Glutamatergic neuron (in vitro differentiated cells): ENCODE data around the gene ALDH3B1. TPM values are rescaled to one million over a fixed set of nuclear protein-coding genes. Genes with fewer than 3 reads are reported as not detected.
A peak's percentile ranks its signal among the peaks of the same experiment; 100 is the strongest.

Experiments
- DNase-seq: peaks from one replicate; pipeline ENCODE4 v3.0.0; 2022
- H3K27ac Mint-ChIP-seq: one replicate; pipeline ENCODE4 v1.8.0; 2020; ENCODE audit warnings: mild to moderate bottlenecking, mixed read lengths, inconsistent platforms; ENCODE audit not compliant: unreplicated experiment
- H3K27me3 Mint-ChIP-seq: one replicate; pipeline ENCODE4 v1.8.0; 2020; ENCODE audit warnings: mild to moderate bottlenecking, moderate library complexity, mixed read lengths, inconsistent platforms; ENCODE audit not compliant: unreplicated experiment
- H3K36me3 Mint-ChIP-seq: one replicate; pipeline ENCODE4 v1.8.0; 2020; ENCODE audit warnings: mild to moderate bottlenecking, mixed read lengths, inconsistent platforms; ENCODE audit not compliant: unreplicated experiment
- H3K4me1 Mint-ChIP-seq: one replicate; pipeline ENCODE4 v1.8.0; 2020; ENCODE audit warnings: mild to moderate bottlenecking, low read depth, mixed read lengths, inconsistent platforms; ENCODE audit not compliant: unreplicated experiment
- H3K4me3 Mint-ChIP-seq: one replicate; pipeline ENCODE4 v1.8.0; 2020; ENCODE audit warnings: mild to moderate bottlenecking, mixed read lengths, inconsistent platforms; ENCODE audit not compliant: unreplicated experiment
- H3K9me3 Mint-ChIP-seq: one replicate; pipeline ENCODE4 v1.8.0; 2020; ENCODE audit warnings: mild to moderate bottlenecking, moderate library complexity, mixed read lengths, inconsistent platforms; ENCODE audit not compliant: unreplicated experiment
- CTCF ChIP-seq: fragments of 200-600 bp; sonication (generic); IDR thresholded peaks from one replicate; pipeline ENCODE4 v1.5.0; 2021; ENCODE audit not compliant: partially characterized antibody, unreplicated experiment
- total RNA-seq: library from RNA; stranded (reverse); fragmentation: NEBNext Ultra II Directional; extraction: Animal tissue kit (Norgen Biotek cat#: 25700); gene quantifications from one replicate; pipeline ENCODE4 v1.2.1, GENCODE V29; 2021; ENCODE audit not compliant: unreplicated experiment

ALDH3B1 gene
- total RNA-seq, 1 donor from 2014 or later = 0.22 TPM

- no peak overlapping the region for H3K4me3 Mint-ChIP-seq
- H3K9me3 Mint-ChIP-seq = peaks cover 2% of the 10 kb centered on the region
- no peak for DNase-seq
- H3K27me3 Mint-ChIP-seq = peaks cover 12% of the 10 kb centered on the region
- peak overlapping the region; percentile 43 for H3K27ac Mint-ChIP-seq
- H3K36me3 Mint-ChIP-seq = no peaks in the 10 kb centered on the region
- H3K4me1 Mint-ChIP-seq = peaks cover 6% of the 10 kb centered on the region
- TF ChIP-seq CTCF = no peak
Observed at GRCh38 chr11:68008381-68009337, 1.5 kb upstream of the ALDH3B1 start.

GRCh38 chr11:68009391-68010089, 587 bp upstream of the ALDH3B1 start:
- TF ChIP-seq CTCF = no peak
- peaks cover 5% of the 10 kb centered on the region for H3K9me3 Mint-ChIP-seq
- DNase-seq = no peak
- H3K27me3 Mint-ChIP-seq = peaks cover 12% of the 10 kb centered on the region
- H3K36me3 Mint-ChIP-seq = no peaks in the 10 kb centered on the region
- H3K4me3 Mint-ChIP-seq = no peak overlapping the region
- H3K27ac Mint-ChIP-seq = peak overlapping the region; percentile 43
- H3K4me1 Mint-ChIP-seq = peaks cover 6% of the 10 kb centered on the region

- no peak for DNase-seq
- peaks cover 6% of the 10 kb centered on the region for H3K4me1 Mint-ChIP-seq
- no peak overlapping the region for H3K27ac Mint-ChIP-seq
- TF ChIP-seq CTCF = no peak
- no peaks in the 10 kb centered on the region for H3K36me3 Mint-ChIP-seq
- no peak overlapping the region for H3K4me3 Mint-ChIP-seq
- peaks cover 5% of the 10 kb centered on the region for H3K27me3 Mint-ChIP-seq
- H3K9me3 Mint-ChIP-seq = peaks cover 5% of the 10 kb centered on the region
Observed at GRCh38 chr11:68011051-68011943, 1.2 kb downstream of the ALDH3B1 start.

- H3K27ac Mint-ChIP-seq = no peak overlapping the region
- H3K4me3 Mint-ChIP-seq = no peak overlapping the region
- peaks cover 10% of the 10 kb centered on the region for H3K4me1 Mint-ChIP-seq
- TF ChIP-seq CTCF = no peak
- peaks cover 9% of the 10 kb centered on the region for H3K27me3 Mint-ChIP-seq
- DNase-seq = no peak
- peaks cover 7% of the 10 kb centered on the region for H3K9me3 Mint-ChIP-seq
- H3K36me3 Mint-ChIP-seq = no peaks in the 10 kb centered on the region
Observed at GRCh38 chr11:68012044-68012842, 2.1 kb downstream of the ALDH3B1 start.
